GM06990 (cell line): Measurements from ENCODE around the gene KCNQ2.

Experiments
- DNase-seq: peaks from one replicate; pipeline ENCODE4 v3.0.0-alpha.2; 2011; ENCODE audit not compliant: insufficient read length; ENCODE audit errors: extremely low read depth
- H3K27me3 ChIP-seq: replicated peaks from 2 replicates; pipeline ENCODE4 v1.6.0; 2011; ENCODE audit warnings: low read length; ENCODE audit not compliant: control insufficient read depth, insufficient read depth
- H3K36me3 ChIP-seq: 2 replicates; pipeline ENCODE4 v1.5.1; 2011; ENCODE audit warnings: low read length; ENCODE audit not compliant: control insufficient read depth, insufficient read depth
- H3K4me3 ChIP-seq: replicated peaks from 2 replicates; pipeline ENCODE4 v1.5.1; 2011; ENCODE audit warnings: low read depth, mild to moderate bottlenecking, control low read depth, low read length
- CTCF ChIP-seq: IDR thresholded peaks from 2 replicates; pipeline ENCODE4 v1.5.1; 2011; ENCODE audit warnings: low read length, control low read depth, mild to moderate bottlenecking, inconsistent platforms; ENCODE audit not compliant: insufficient read depth, poor library complexity, severe bottlenecking

Gene KCNQ2

GRCh38 chr20:63397155-63397843 lies 75.2 kb downstream of the KCNQ2 start:
- no peak for TF ChIP-seq CTCF
- H3K36me3 ChIP-seq: no peaks in the 10 kb centered on the region
- no peak for DNase-seq
- no peaks in the 10 kb centered on the region; the same call in 1 of the 2 replicates for H3K27me3 ChIP-seq
- no peak overlapping the region for H3K4me3 ChIP-seq

- no peak for DNase-seq
- no peak overlapping the region for H3K4me3 ChIP-seq
- H3K27me3 ChIP-seq: no peaks in the 10 kb centered on the region; the same call in 1 of the 2 replicates
- no peaks in the 10 kb centered on the region for H3K36me3 ChIP-seq
- TF ChIP-seq CTCF: no peak
Observed at GRCh38 chr20:63396300-63396699, 76.2 kb downstream of the KCNQ2 start.

GRCh38 chr20:63395723-63396122 lies 76.7 kb downstream of the KCNQ2 start:
- DNase-seq: no peak
- Histone ChIP-seq H3K4me3 (no peak overlapping the region), H3K27me3 (no peaks in the 10 kb centered on the region; the same call in 1 of the 2 replicates), H3K36me3 (no peaks in the 10 kb centered on the region)
- no peak for TF ChIP-seq CTCF

- no peak for TF ChIP-seq CTCF
- Histone ChIP-seq H3K4me3 (no peak overlapping the region), H3K27me3 (no peaks in the 10 kb centered on the region; the same call in 1 of the 2 replicates), H3K36me3 (no peaks in the 10 kb centered on the region)
- no peak for DNase-seq
Observed at GRCh38 chr20:63394920-63395455, 77.5 kb downstream of the KCNQ2 start.

- no peaks in the 10 kb centered on the region; the same call in 1 of the 2 replicates for H3K27me3 ChIP-seq
- TF ChIP-seq CTCF: no peak
- DNase-seq: no peak
- no peak overlapping the region for H3K4me3 ChIP-seq
- no peaks in the 10 kb centered on the region for H3K36me3 ChIP-seq
Observed at GRCh38 chr20:63394069-63394919, 78.2 kb downstream of the KCNQ2 start.
